Stimulated activated naive CD8-positive, alpha-beta T cell treated with anti-CD3 and anti-CD28 coated beads, Interleukin-15, Interleukin-2, amounts not matched to agents 100 ng/mL and 50 ng/mL, for 24 hours (primary cell): Measurements from ENCODE around the gene ABCG2.
"Not testable (repeated sequence)": the region's sequence is repeated elsewhere in the genome, so short reads cannot be mapped to it uniquely, and the experiment has no call there.

ENCODE experiments used
- H3K27ac Mint-ChIP-seq: one replicate; pipeline ENCODE4 v1.8.0; 2021; ENCODE audit warnings: mild to moderate bottlenecking, mixed read lengths
- H3K27me3 Mint-ChIP-seq: one replicate; pipeline ENCODE4 v1.8.0; 2021; ENCODE audit warnings: mixed read lengths
- H3K36me3 Mint-ChIP-seq: one replicate; pipeline ENCODE4 v1.8.0; 2021; ENCODE audit warnings: low read depth, mixed read lengths
- H3K4me1 Mint-ChIP-seq: one replicate; pipeline ENCODE4 v1.8.0; 2021; ENCODE audit warnings: low read depth, mixed read lengths
- H3K4me3 Mint-ChIP-seq: one replicate; pipeline ENCODE4 v1.8.0; 2021; ENCODE audit warnings: mild to moderate bottlenecking, mixed read lengths
- H3K9me3 Mint-ChIP-seq: one replicate; pipeline ENCODE4 v1.8.0; 2021; ENCODE audit warnings: mixed read lengths

The ABCG2 gene

GRCh38 chr4:88109123-88109881 lies 49.1 kb downstream of the ABCG2 start:
- H3K36me3 Mint-ChIP-seq: no peaks in the 10 kb centered on the region
- H3K9me3 Mint-ChIP-seq: no peaks in the 10 kb centered on the region
- peaks cover 10% of the 10 kb centered on the region for H3K4me1 Mint-ChIP-seq
- no peak overlapping the region for H3K27ac Mint-ChIP-seq
- H3K4me3 Mint-ChIP-seq: no peak overlapping the region
- no peaks in the 10 kb centered on the region for H3K27me3 Mint-ChIP-seq

GRCh38 chr4:88108747-88109122 lies 49.7 kb downstream of the ABCG2 start:
- Mint-ChIP-seq H3K4me3 (no peak overlapping the region), H3K4me1 (peaks cover 10% of the 10 kb centered on the region), H3K9me3 (no peaks in the 10 kb centered on the region), H3K27me3 (no peaks in the 10 kb centered on the region), H3K36me3 (no peaks in the 10 kb centered on the region), H3K27ac (no peak overlapping the region)

GRCh38 chr4:88108108-88108465 lies 50.4 kb downstream of the ABCG2 start:
- H3K27ac Mint-ChIP-seq, H3K36me3 Mint-ChIP-seq, H3K9me3 Mint-ChIP-seq, H3K4me3 Mint-ChIP-seq, H3K27me3 Mint-ChIP-seq: not testable (repeated sequence)
- H3K4me1 Mint-ChIP-seq: peaks cover 10% of the 10 kb centered on the region

- Mint-ChIP-seq H3K27me3 (no peaks in the 10 kb centered on the region), H3K4me1 (peaks cover 10% of the 10 kb centered on the region), H3K4me3 (no peak overlapping the region), H3K9me3 (no peaks in the 10 kb centered on the region), H3K36me3 (no peaks in the 10 kb centered on the region), H3K27ac (no peak overlapping the region)
These were observed 50.9 kb downstream of the ABCG2 start for GRCh38 chr4:88107406-88108107.

GRCh38 chr4:88106205-88106604 lies 52.2 kb downstream of the ABCG2 start:
- H3K36me3 Mint-ChIP-seq: no peaks in the 10 kb centered on the region
- no peaks in the 10 kb centered on the region for H3K27me3 Mint-ChIP-seq
- peak overlapping the region; percentile 61 for H3K27ac Mint-ChIP-seq
- no peaks in the 10 kb centered on the region for H3K9me3 Mint-ChIP-seq
- H3K4me3 Mint-ChIP-seq: no peak overlapping the region
- peaks cover 10% of the 10 kb centered on the region for H3K4me1 Mint-ChIP-seq

- Mint-ChIP-seq H3K9me3 (no peaks in the 10 kb centered on the region), H3K36me3 (no peaks in the 10 kb centered on the region), H3K4me3 (no peak overlapping the region), H3K27me3 (no peaks in the 10 kb centered on the region), H3K27ac (no peak overlapping the region), H3K4me1 (peaks cover 10% of the 10 kb centered on the region)
These were observed 53.4 kb downstream of the ABCG2 start for GRCh38 chr4:88104902-88105610.

DNA sequence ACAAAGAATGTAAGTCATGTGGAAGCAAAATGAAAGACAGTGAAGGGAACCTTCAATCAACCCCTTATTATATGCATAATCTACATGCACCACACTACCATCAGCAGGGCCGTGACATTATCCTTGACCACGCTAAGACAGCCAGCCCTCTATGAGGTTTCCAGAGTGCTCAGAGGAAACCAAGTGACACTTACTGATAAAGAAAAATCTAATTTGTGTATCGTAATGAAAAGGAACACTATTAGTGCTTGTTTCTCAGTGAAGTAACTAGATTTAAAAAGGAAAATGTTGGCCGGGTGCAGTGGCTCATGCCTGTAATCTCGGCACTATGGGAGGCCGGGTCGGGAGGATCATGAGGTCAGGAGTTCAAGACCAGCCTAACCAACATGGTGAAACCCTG lies 56.4 kb downstream of the ABCG2 start:
- H3K4me1 Mint-ChIP-seq: peaks cover 8% of the 10 kb centered on the region
- no peak overlapping the region for H3K4me3 Mint-ChIP-seq
- no peaks in the 10 kb centered on the region for H3K9me3 Mint-ChIP-seq
- no peaks in the 10 kb centered on the region for H3K27me3 Mint-ChIP-seq
- no peaks in the 10 kb centered on the region for H3K36me3 Mint-ChIP-seq
- H3K27ac Mint-ChIP-seq: no peak overlapping the region

- no peaks in the 10 kb centered on the region for H3K27me3 Mint-ChIP-seq
- peaks cover 2% of the 10 kb centered on the region for H3K4me1 Mint-ChIP-seq
- H3K27ac Mint-ChIP-seq: no peak overlapping the region
- H3K4me3 Mint-ChIP-seq: no peak overlapping the region
- H3K36me3 Mint-ChIP-seq: no peaks in the 10 kb centered on the region
- no peaks in the 10 kb centered on the region for H3K9me3 Mint-ChIP-seq
These were observed 57.3 kb downstream of the ABCG2 start for GRCh38 chr4:88101165-88101564.

DNA sequence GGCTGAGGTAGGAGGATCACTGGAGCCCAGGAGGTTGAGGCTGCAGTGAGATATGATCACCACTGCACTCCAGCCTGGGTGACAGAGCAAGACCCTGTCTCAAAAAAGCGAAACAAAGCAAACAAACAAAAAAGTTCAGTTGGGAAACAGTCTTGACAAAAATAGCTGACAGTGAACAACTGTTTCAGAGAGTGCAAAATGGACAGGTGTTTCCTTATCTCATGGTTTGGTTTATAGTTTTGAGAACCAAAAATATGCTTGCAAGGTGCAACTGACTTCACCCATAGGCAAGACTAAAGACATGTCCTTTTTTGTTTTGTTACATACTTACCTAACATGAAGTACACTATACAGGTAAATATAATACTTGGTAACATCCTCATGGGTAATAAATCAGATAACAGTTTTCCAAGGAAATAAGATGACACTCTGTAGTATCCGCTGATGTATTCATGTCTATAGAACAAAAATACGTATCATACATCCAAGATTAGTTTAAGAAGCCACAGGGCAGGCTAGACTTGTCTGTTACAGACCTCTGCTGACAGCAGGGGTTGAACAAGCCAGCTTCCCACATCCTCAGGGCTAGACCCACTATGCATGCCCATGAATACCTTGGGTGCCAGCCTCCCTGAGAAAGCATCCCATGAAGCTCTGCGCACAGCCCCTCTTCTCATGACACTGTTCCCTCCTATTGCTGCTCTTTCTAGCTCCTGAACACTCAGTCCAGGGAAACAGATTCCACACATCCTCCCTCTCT lies 59.3 kb downstream of the ABCG2 start:
- Mint-ChIP-seq H3K27me3 (no peaks in the 10 kb centered on the region), H3K4me3 (no peak overlapping the region), H3K4me1 (no peaks in the 10 kb centered on the region), H3K36me3 (no peaks in the 10 kb centered on the region), H3K9me3 (no peaks in the 10 kb centered on the region), H3K27ac (no peak overlapping the region)

GRCh38 chr4:88097781-88098180 lies 60.7 kb downstream of the ABCG2 start:
- Mint-ChIP-seq H3K4me3 (no peak overlapping the region), H3K27me3 (no peaks in the 10 kb centered on the region), H3K9me3 (no peaks in the 10 kb centered on the region)

GRCh38 chr4:88097301-88097700 lies 61.1 kb downstream of the ABCG2 start:
- no peaks in the 10 kb centered on the region for H3K27me3 Mint-ChIP-seq
- no peaks in the 10 kb centered on the region for H3K36me3 Mint-ChIP-seq
- no peaks in the 10 kb centered on the region for H3K9me3 Mint-ChIP-seq
- no peak overlapping the region for H3K27ac Mint-ChIP-seq
- H3K4me1 Mint-ChIP-seq: no peaks in the 10 kb centered on the region
- H3K4me3 Mint-ChIP-seq: no peak overlapping the region

More at GRCh38 chr4:88097781-88098180, 60.7 kb downstream of the ABCG2 start:
- H3K4me1 Mint-ChIP-seq: no peaks in the 10 kb centered on the region
- H3K27ac Mint-ChIP-seq: no peak overlapping the region
- H3K36me3 Mint-ChIP-seq: no peaks in the 10 kb centered on the region

DNA sequence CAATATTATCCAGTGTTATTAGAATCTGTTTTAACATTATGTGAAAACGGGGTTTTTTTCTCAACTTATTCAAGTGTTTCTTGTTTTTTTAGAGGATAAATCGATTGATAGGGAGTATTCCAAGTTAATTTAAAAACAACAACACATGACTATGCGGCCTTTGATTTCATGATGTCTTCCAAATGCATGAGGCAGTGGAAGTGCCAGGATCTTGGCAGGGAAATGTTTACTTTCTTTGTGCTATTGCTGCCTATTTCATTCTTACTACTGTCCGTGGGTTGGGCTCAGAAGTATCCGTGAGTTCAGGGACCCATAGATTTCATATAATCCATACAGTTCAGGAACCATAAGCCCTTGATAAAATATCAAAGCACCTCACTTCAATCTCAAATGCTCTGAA lies 64.6 kb downstream of the ABCG2 start:
- Mint-ChIP-seq H3K9me3 (no peaks in the 10 kb centered on the region), H3K4me1 (no peaks in the 10 kb centered on the region), H3K27me3 (no peaks in the 10 kb centered on the region), H3K27ac (no peak overlapping the region), H3K36me3 (no peaks in the 10 kb centered on the region), H3K4me3 (no peak overlapping the region)

- H3K4me1 Mint-ChIP-seq: no peaks in the 10 kb centered on the region
- H3K27ac Mint-ChIP-seq: no peak overlapping the region
- H3K27me3 Mint-ChIP-seq: no peaks in the 10 kb centered on the region
- no peak overlapping the region for H3K4me3 Mint-ChIP-seq
- H3K36me3 Mint-ChIP-seq: no peaks in the 10 kb centered on the region
- no peaks in the 10 kb centered on the region for H3K9me3 Mint-ChIP-seq
These were observed 67.1 kb downstream of the ABCG2 start for GRCh38 chr4:88091378-88091777.

GRCh38 chr4:88090898-88091297 lies 67.5 kb downstream of the ABCG2 start:
- Mint-ChIP-seq H3K36me3 (no peaks in the 10 kb centered on the region), H3K4me1 (no peaks in the 10 kb centered on the region), H3K27me3 (no peaks in the 10 kb centered on the region), H3K9me3 (no peaks in the 10 kb centered on the region), H3K27ac (no peak overlapping the region), H3K4me3 (no peak overlapping the region)

GRCh38 chr4:88087004-88087403 lies 71.4 kb downstream of the ABCG2 start:
- no peak overlapping the region for H3K4me3 Mint-ChIP-seq
- no peaks in the 10 kb centered on the region for H3K27me3 Mint-ChIP-seq
- H3K27ac Mint-ChIP-seq: no peak overlapping the region
- no peaks in the 10 kb centered on the region for H3K4me1 Mint-ChIP-seq
- no peaks in the 10 kb centered on the region for H3K9me3 Mint-ChIP-seq
- no peaks in the 10 kb centered on the region for H3K36me3 Mint-ChIP-seq
